A673 (cell line): ENCODE results near the gene PRR33.

Source experiments
- CTCF ChIP-seq: fragments of 300-800, 200-600 bp; sonication (generic); conservative IDR thresholded peaks from 2 replicates; pipeline ENCODE4 v1.5.1; 2017; ENCODE audit warnings: low read depth, mild to moderate bottlenecking, antibody characterized with exemption, low read length, moderate library complexity, mixed read lengths
- EZH2 ChIP-seq: fragments of 200-600 bp; sonication (generic); IDR thresholded peaks from 2 replicates; pipeline ENCODE4 v1.6.1; 2017; ENCODE audit warnings: borderline replicate concordance, low read depth, mild to moderate bottlenecking, mixed read lengths, antibody characterized with exemption, low read length; ENCODE audit not compliant: poor library complexity, severe bottlenecking

- no peak for TF ChIP-seq CTCF
- TF ChIP-seq EZH2: no peak
These were observed 36.3 kb upstream of the PRR33 start for GRCh38 chr11:1927848-1928469.
